Sigmoid colon (tissue), 7 donors: Measurements from ENCODE around the gene RTKN. TPM values are rescaled to one million over a fixed set of nuclear protein-coding genes. Genes with fewer than 3 reads are reported as not detected.

Experiments used
- DNase-seq: peaks from one replicate; pipeline ENCODE4 v3.0.0-alpha.2; 2019
- H3K27ac ChIP-seq, 4 donors: fragments of 200-600 bp; sonication (generic); one replicate each; pipeline ENCODE4 v1.5.1; 2016 to 2019; ENCODE audit warnings: mild to moderate bottlenecking in 1 of 4
- H3K27me3 ChIP-seq, 3 donors: fragments of 200-600 bp; sonication (generic); one replicate each; pipeline ENCODE4 v1.5.1; 2019; ENCODE audit warnings: mild to moderate bottlenecking in 1 of 3
- H3K36me3 ChIP-seq, 4 donors: fragments of 200-600 bp; sonication (generic); one replicate each; pipeline ENCODE4 v1.5.1; 2016 to 2019
- H3K4me1 ChIP-seq, 4 donors: fragments of 200-600 bp; sonication (generic); one replicate each; pipeline ENCODE4 v1.5.1; 2017 to 2019
- H3K4me3 ChIP-seq, 4 donors: fragments of 200-600 bp; sonication (generic); one replicate each; pipeline ENCODE4 v1.5.1; 2017 to 2019; ENCODE audit warnings: mild to moderate bottlenecking in 2 of 4, moderate library complexity in 1 of 4
- H3K9me3 ChIP-seq, 4 donors: fragments of 200-600 bp in 3 of 4; sonication (generic) in 3 of 4; one replicate each; pipeline versions ENCODE4 v1.5.1 to v1.6.1; 2013 to 2019
- EP300 ChIP-seq, 4 donors: sonication (generic); formaldehyde crosslinking; IDR thresholded peaks; one replicate each; pipeline ENCODE4 v1.6.1; 2017; ENCODE audit warnings: antibody characterized with exemption in 4 of 4
- POLR2A ChIP-seq, 2 donors: fragments of 450-650 bp; IDR thresholded peaks; one replicate each; pipeline ENCODE4 v1.6.1; 2016; ENCODE audit warnings: antibody characterized with exemption in 2 of 2, mild to moderate bottlenecking in 2 of 2, moderate library complexity in 2 of 2
- POLR2AphosphoS5 ChIP-seq, 4 donors: sonication (generic); formaldehyde crosslinking; IDR thresholded peaks; one replicate each; pipeline ENCODE4 v1.6.1; 2017; ENCODE audit warnings: antibody characterized with exemption in 4 of 4
- WGBS, 2 donors: extraction: QIAGEN DNeasy Blood & Tissue Kit; methylation state at CpG; one replicate each; pipeline ENCODE4 v1.1.7; 2013; 5-methylcytosine and 5-hydroxymethylcytosine counted together
- intact Hi-C: fragments of 100-400 bp; cut with DNase I; formaldehyde crosslinking; loops from one replicate; pipeline ENCODE4 v1.15.1; 2023
- polyA plus RNA-seq, 3 donors: library from polyadenylated mRNA; stranded (reverse); fragments of 200-250 nt; gene quantifications; one replicate each; pipeline ENCODE4 v1.2.3, GENCODE V29; 2013
- total RNA-seq, 4 donors: library from RNA; depleted of rRNA; stranded (reverse); fragments of >200 nt; gene quantifications; one replicate each; pipeline ENCODE4 v1.1.0, GENCODE V29; 2016
- TF ChIP-seq, protein P1 (sequence below), 4 experiments: fragments of 450-650 bp in 3 of 4; fragments of 200-600 bp in 1 of 4; IDR thresholded peaks; one replicate each; pipeline ENCODE4 v1.5.1; 2016 to 2019; ENCODE audit warnings: antibody characterized with exemption in 4 of 4, mild to moderate bottlenecking in 3 of 4, moderate library complexity in 2 of 4
- donor health status: healthy with polysubstance abuse.
- donor health status: Bipolar disorder and iron deficiency.
- donor health status: healthy.

Gene RTKN
- total and polyA plus RNA-seq, 7 donors = 13.5 to 44.6 (median 16.2) TPM

DNA sequence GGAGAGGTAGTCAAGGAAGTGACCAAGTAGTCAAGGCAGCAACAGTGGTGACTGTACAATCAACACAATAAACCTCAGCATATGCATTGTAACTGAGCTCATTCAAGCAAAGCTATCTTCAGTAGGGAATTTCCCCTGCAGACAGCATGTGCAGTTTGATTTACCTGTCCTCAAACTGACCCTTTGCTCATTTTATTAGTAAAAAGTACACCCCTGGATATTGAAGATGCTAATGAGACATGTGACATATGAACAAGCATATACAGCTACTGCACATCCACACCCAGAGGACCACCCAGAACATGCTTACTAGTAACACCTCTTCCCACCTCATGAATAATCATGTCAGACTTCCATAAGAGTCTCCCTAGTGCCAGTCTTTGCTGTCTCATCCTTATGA lies 35.7 kb downstream of the RTKN start:
- intact Hi-C loops = no loop called here
- DNase-seq = no peak

DNA sequence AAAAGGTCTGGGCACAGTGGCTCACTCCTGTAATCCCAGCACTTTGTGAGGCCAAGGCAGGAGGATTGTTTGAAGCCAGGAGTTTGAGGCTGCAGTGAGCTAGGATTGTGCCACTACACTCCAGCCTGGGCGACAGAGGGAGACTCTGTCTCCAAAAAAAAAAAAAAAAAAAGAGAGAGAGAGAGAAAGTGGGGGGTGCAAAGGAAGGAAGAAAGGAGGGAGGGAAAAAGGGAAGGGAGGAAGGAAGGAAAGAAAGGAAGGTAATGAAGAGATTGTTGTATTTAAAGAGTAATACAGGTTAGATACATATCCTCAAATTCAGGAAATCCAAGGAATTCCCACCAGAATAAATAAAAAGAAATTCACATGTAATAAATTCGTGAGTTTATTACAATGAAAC lies 39.8 kb downstream of the RTKN start:
- intact Hi-C loops = no loop called here
- no peaks in the 10 kb centered on the region for H3K4me1 ChIP-seq
- H3K27me3 ChIP-seq = no peaks in the 10 kb centered on the region
- H3K27ac ChIP-seq = no peak overlapping the region
- H3K4me3 ChIP-seq = no peak overlapping the region
- TF ChIP-seq, protein P1, sequence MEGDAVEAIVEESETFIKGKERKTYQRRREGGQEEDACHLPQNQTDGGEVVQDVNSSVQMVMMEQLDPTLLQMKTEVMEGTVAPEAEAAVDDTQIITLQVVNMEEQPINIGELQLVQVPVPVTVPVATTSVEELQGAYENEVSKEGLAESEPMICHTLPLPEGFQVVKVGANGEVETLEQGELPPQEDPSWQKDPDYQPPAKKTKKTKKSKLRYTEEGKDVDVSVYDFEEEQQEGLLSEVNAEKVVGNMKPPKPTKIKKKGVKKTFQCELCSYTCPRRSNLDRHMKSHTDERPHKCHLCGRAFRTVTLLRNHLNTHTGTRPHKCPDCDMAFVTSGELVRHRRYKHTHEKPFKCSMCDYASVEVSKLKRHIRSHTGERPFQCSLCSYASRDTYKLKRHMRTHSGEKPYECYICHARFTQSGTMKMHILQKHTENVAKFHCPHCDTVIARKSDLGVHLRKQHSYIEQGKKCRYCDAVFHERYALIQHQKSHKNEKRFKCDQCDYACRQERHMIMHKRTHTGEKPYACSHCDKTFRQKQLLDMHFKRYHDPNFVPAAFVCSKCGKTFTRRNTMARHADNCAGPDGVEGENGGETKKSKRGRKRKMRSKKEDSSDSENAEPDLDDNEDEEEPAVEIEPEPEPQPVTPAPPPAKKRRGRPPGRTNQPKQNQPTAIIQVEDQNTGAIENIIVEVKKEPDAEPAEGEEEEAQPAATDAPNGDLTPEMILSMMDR (IDR thresholded peaks at IDR 0.05) = no peak
- TF ChIP-seq EP300 (IDR thresholded peaks at IDR 0.05) (no peak), POLR2A (IDR thresholded peaks at IDR 0.05) (no peak), POLR2AphosphoS5 (IDR thresholded peaks at IDR 0.05) (no peak)
- H3K36me3 ChIP-seq = no peaks in the 10 kb centered on the region
- DNase-seq = no peak
- WGBS, 2 donors = 75 to 89% methylated on average over 2 of the region's 2 CpGs
- H3K9me3 ChIP-seq = no peaks in the 10 kb centered on the region

More for the DNA sequence above, 35.7 kb downstream of the RTKN start:
- Histone ChIP-seq H3K4me1 (no peaks in the 10 kb centered on the region), H3K4me3 (no peak overlapping the region), H3K9me3 (no peaks in the 10 kb centered on the region), H3K36me3 (no peaks in the 10 kb centered on the region), H3K27ac (no peak overlapping the region), H3K27me3 (no peaks in the 10 kb centered on the region)
- no peak for TF ChIP-seq POLR2AphosphoS5 (IDR thresholded peaks at IDR 0.05)
- TF ChIP-seq, protein P1 (IDR thresholded peaks at IDR 0.05) = no peak
- TF ChIP-seq EP300 (IDR thresholded peaks at IDR 0.05) = no peak
- no peak for TF ChIP-seq POLR2A (IDR thresholded peaks at IDR 0.05)

- no peak for DNase-seq
Measured at GRCh38 chr2:74399785-74400184, 42.0 kb downstream of the RTKN start.

GRCh38 chr2:74396149-74396548 lies 45.6 kb downstream of the RTKN start:
- no peaks in the 10 kb centered on the region for H3K9me3 ChIP-seq
- no peak for DNase-seq
- no peak overlapping the region for H3K4me3 ChIP-seq
- H3K27ac ChIP-seq = no peak overlapping the region
- 95 to 96% methylated on average over 2 of the region's 2 CpGs for WGBS, 2 donors
- peaks cover 0 to 6% (median 3%) of the 10 kb centered on the region in 4 donors for H3K4me1 ChIP-seq
- H3K36me3 ChIP-seq = no peaks in the 10 kb centered on the region
- H3K27me3 ChIP-seq = no peaks in the 10 kb centered on the region
- intact Hi-C loops = loop anchor here (10.0 kb wide), 1 partner anchor 141 kb away; no protein-coding TSS in a partner anchor
- TF ChIP-seq, protein P1 (IDR thresholded peaks at IDR 0.05) = no peak
- no peak for TF ChIP-seq POLR2A (IDR thresholded peaks at IDR 0.05)
- no peak for TF ChIP-seq POLR2AphosphoS5 (IDR thresholded peaks at IDR 0.05)

More at GRCh38 chr2:74399785-74400184, 42.0 kb downstream of the RTKN start:
- H3K27ac ChIP-seq = no peak overlapping the region
- H3K9me3 ChIP-seq = no peaks in the 10 kb centered on the region
- no peak overlapping the region for H3K4me3 ChIP-seq
- H3K4me1 ChIP-seq = no peaks in the 10 kb centered on the region
- TF ChIP-seq, protein P1 (IDR thresholded peaks at IDR 0.05) = peak in 3 of 4 experiments; percentile 16 to 32 (median 19)
- no peak for TF ChIP-seq POLR2AphosphoS5 (IDR thresholded peaks at IDR 0.05)
- H3K27me3 ChIP-seq = no peaks in the 10 kb centered on the region
- no peaks in the 10 kb centered on the region for H3K36me3 ChIP-seq
- intact Hi-C loops = loop anchor here (10.0 kb wide), 1 partner anchor 145 kb away; no protein-coding TSS in a partner anchor

DNA sequence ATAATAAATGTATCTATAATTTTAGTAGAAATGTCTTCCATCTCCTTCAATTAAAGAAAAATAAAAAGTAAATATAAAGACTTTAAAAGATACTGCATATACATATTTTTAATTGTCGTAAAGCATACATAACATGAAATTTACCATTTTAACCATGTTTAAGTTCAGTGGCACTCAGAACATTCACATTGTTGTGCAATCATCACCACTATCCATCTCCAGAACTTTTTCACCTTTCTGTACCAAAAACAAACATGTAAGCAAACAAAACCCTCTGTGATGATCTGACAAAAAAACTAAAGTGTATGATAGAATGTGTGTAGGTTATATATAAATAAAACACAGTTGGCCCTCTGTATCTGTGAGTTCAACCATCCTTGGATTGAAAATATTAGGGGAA lies 48.2 kb downstream of the RTKN start:
- intact Hi-C loops = loop anchor here (10.0 kb wide), 1 partner anchor 139 kb away; no protein-coding TSS in a partner anchor
- no peaks in the 10 kb centered on the region for H3K36me3 ChIP-seq
- H3K27me3 ChIP-seq = no peaks in the 10 kb centered on the region
- no peak for DNase-seq
- H3K9me3 ChIP-seq = no peaks in the 10 kb centered on the region
- WGBS, 2 donors = 96 to 99% methylated on average over 1 of the region's 1 CpG
- TF ChIP-seq POLR2A (IDR thresholded peaks at IDR 0.05) (no peak), POLR2AphosphoS5 (IDR thresholded peaks at IDR 0.05) (no peak), EP300 (IDR thresholded peaks at IDR 0.05) (no peak)
- TF ChIP-seq, protein P1 (IDR thresholded peaks at IDR 0.05) = no peak
- H3K4me1 ChIP-seq = peaks cover 0 to 32% (median 25%) of the 10 kb centered on the region in 4 donors
- no peak overlapping the region for H3K4me3 ChIP-seq
- H3K27ac ChIP-seq = no peak overlapping the region
